NCI-H2227 (cell line): Measurements from ENCODE around the gene BIRC6.
"Not testable (repeated sequence)": the region's sequence is repeated elsewhere in the genome, so short reads cannot be mapped to it uniquely, and the experiment has no call there.

Source experiments
- DNase-seq: peaks from one replicate; lab custom pipeline; 2025; ENCODE audit not compliant: unreplicated experiment; lab: John Stamatoyannopoulos, UW

BIRC6 gene

GRCh38 chr2:32450851-32451250 lies 94.0 kb downstream of the BIRC6 start:
- no peak for DNase-seq

GRCh38 chr2:32452338-32453064 lies 95.7 kb downstream of the BIRC6 start:
- DNase-seq = no peak

- no peak for DNase-seq
Observed at GRCh38 chr2:32453242-32454062, 96.6 kb downstream of the BIRC6 start.

- no peak for DNase-seq
Observed at GRCh38 chr2:32455816-32456215, 99.0 kb downstream of the BIRC6 start.

- DNase-seq = no peak
Observed at GRCh38 chr2:32456808-32457207, 100.0 kb downstream of the BIRC6 start.

GRCh38 chr2:32457814-32458213 lies 101.0 kb downstream of the BIRC6 start:
- DNase-seq = no peak

GRCh38 chr2:32460861-32461260 lies 104.0 kb downstream of the BIRC6 start:
- DNase-seq = not testable (repeated sequence)

- no peak for DNase-seq
Observed at GRCh38 chr2:32463110-32463509, 106.3 kb downstream of the BIRC6 start.

- no peak for DNase-seq
Observed at GRCh38 chr2:32464431-32464830, 107.6 kb downstream of the BIRC6 start.

GRCh38 chr2:32472605-32473004 lies 115.8 kb downstream of the BIRC6 start:
- DNase-seq = no peak

- no peak for DNase-seq
Observed at GRCh38 chr2:32474381-32474780, 117.6 kb downstream of the BIRC6 start.

- no peak for DNase-seq
Observed at GRCh38 chr2:32478889-32479620, 122.2 kb downstream of the BIRC6 start.

GRCh38 chr2:32479993-32480392 lies 123.2 kb downstream of the BIRC6 start:
- DNase-seq = no peak

GRCh38 chr2:32482471-32482870 lies 125.6 kb downstream of the BIRC6 start:
- no peak for DNase-seq

- DNase-seq = no peak
Observed at GRCh38 chr2:32484937-32485336, 128.1 kb downstream of the BIRC6 start.

GRCh38 chr2:32485399-32485798 lies 128.6 kb downstream of the BIRC6 start:
- no peak for DNase-seq

- DNase-seq = no peak
Observed at GRCh38 chr2:32489061-32489460, 132.2 kb downstream of the BIRC6 start.

- DNase-seq = no peak
Observed at GRCh38 chr2:32491346-32491745, 134.5 kb downstream of the BIRC6 start.

GRCh38 chr2:32495139-32495538 lies 138.3 kb downstream of the BIRC6 start:
- DNase-seq = no peak

- no peak for DNase-seq
Observed at GRCh38 chr2:32496662-32497061, 139.8 kb downstream of the BIRC6 start.

- no peak for DNase-seq
Observed at GRCh38 chr2:32498306-32498705, 141.5 kb downstream of the BIRC6 start.

- DNase-seq = no peak
Observed at GRCh38 chr2:32502941-32503340, 146.1 kb downstream of the BIRC6 start.
